Hepatocyte (in vitro differentiated cells): ENCODE results near the gene SPDYE2B.
"Not testable (repeated sequence)": the region's sequence is repeated elsewhere in the genome, so short reads cannot be mapped to it uniquely, and the experiment has no call there.

Source experiments
- CTCF ChIP-seq: fragments of 200-600 bp; sonication (generic); IDR thresholded peaks from 2 replicates; pipeline ENCODE4 v1.5.1; 2016; ENCODE audit warnings: antibody characterized with exemption, mild to moderate bottlenecking; ENCODE audit not compliant: poor library complexity
- EZH2 ChIP-seq: fragments of 200-600 bp; sonication (generic); IDR thresholded peaks from 2 replicates; pipeline ENCODE4 v1.6.1; 2016; ENCODE audit warnings: antibody characterized with exemption, mild to moderate bottlenecking, borderline replicate concordance
- EZH2phosphoT487 ChIP-seq: fragments of 200-600 bp; sonication (generic); IDR thresholded peaks from one replicate; pipeline ENCODE4 v1.6.1; 2018; ENCODE audit warnings: antibody characterized with exemption, mild to moderate bottlenecking, low read depth, moderate library complexity; ENCODE audit not compliant: unreplicated experiment, severe bottlenecking

GRCh38 chr7:102671166-102671955 is 21.2 kb downstream of the SPDYE2B start, which contains the start of gene POLR2J2:
- peak; percentile 41 for TF ChIP-seq CTCF
- not testable (repeated sequence) for TF ChIP-seq EZH2, EZH2phosphoT487
